Esophagus squamous epithelium (tissue), 4 donors: ENCODE measurements around the gene MTCL1.

Experiments used
- POLR2A ChIP-seq, 4 donors: fragments of 450-650 bp; IDR thresholded peaks; one replicate each; pipeline ENCODE4 v1.6.1; 2017; ENCODE audit warnings: antibody characterized with exemption in 4 of 4, mild to moderate bottlenecking in 4 of 4, moderate library complexity in 3 of 4
- TF ChIP-seq, protein P1 (sequence below), 6 experiments: fragments of 450-650 bp in 4 of 6; fragments of 200-600 bp in 2 of 6; sonication (generic) in 2 of 6; IDR thresholded peaks; one replicate each; pipeline ENCODE4 v1.5.1; 2016 to 2019; ENCODE audit warnings: antibody characterized with exemption in 6 of 6, mild to moderate bottlenecking in 4 of 6, moderate library complexity in 4 of 6

DNA sequence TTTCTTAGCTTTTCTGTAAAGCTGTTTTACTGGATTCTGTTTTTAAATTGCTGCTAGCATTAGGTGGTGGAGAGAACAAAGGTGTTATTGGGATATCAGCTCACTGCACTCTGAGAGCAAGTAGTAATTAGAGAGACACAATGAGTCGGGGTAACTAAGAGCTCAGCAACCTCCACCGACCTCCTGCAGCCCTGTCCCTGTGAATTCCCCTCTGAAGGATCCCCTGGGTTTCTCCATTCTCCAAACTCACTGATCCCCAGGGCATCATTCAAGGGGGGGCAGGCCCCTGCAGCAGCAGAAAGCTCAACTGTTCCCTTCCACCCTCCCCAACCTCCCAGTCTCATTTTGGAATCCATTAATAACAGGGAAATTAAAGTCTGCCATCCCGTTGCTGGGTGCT lies 73.0 kb downstream of the MTCL1 start:
- no peak for TF ChIP-seq POLR2A (IDR thresholded peaks at IDR 0.05)
- TF ChIP-seq, protein P1, sequence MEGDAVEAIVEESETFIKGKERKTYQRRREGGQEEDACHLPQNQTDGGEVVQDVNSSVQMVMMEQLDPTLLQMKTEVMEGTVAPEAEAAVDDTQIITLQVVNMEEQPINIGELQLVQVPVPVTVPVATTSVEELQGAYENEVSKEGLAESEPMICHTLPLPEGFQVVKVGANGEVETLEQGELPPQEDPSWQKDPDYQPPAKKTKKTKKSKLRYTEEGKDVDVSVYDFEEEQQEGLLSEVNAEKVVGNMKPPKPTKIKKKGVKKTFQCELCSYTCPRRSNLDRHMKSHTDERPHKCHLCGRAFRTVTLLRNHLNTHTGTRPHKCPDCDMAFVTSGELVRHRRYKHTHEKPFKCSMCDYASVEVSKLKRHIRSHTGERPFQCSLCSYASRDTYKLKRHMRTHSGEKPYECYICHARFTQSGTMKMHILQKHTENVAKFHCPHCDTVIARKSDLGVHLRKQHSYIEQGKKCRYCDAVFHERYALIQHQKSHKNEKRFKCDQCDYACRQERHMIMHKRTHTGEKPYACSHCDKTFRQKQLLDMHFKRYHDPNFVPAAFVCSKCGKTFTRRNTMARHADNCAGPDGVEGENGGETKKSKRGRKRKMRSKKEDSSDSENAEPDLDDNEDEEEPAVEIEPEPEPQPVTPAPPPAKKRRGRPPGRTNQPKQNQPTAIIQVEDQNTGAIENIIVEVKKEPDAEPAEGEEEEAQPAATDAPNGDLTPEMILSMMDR (IDR thresholded peaks at IDR 0.05): no peak
